ENCODE results near the gene GMIP. TPM values are rescaled to one million over a fixed set of nuclear protein-coding genes. Genes with fewer than 3 reads are reported as not detected.

GMIP gene
- total RNA-seq, 1 experiment from 2014 or later = 6.3 TPM

DNA sequence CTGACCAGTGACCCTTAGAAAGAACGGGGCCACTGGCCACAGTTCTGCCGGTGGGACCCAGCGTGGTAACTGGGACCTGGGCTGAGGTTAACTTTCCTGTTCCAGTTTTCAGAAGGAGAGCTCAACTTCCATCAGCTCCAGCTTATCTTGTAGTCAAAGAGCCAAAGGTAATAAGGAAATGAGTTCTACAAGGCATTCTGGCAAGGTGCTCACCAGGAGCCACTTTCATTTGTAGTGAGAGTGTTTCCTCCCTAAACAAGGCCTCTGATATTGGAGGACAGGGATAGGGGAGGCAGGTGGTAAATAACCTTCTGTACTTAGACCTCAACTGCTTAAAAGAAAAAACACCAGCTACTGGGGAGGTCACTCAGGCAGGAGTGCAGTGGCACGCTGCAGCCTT lies 63.0 kb downstream of the GMIP start:
- no TSS peak for BruUV-seq (replicated peaks)
- Histone ChIP-seq H3K36me3 (ENCODE audit: low read depth, low read length) (no peaks in the 10 kb centered on the region), H3K4me3 (ENCODE audit: low read length) (no peak overlapping the region), H3K27me3 (ENCODE audit: low read length) (no peaks in the 10 kb centered on the region), H4K20me1 (ENCODE audit: low read length) (no peaks in the 10 kb centered on the region), H3K27ac (ENCODE audit: low read length) (no peak overlapping the region), H2AFZ (ENCODE audit: low read length) (no peak overlapping the region), H3K79me2 (ENCODE audit: low read length) (no peaks in the 10 kb centered on the region), H3K4me2 (ENCODE audit: low read length) (no peak overlapping the region), H3K9me3 (ENCODE audit: low read length) (no peaks in the 10 kb centered on the region), H3F3A (ENCODE audit: low read length, unreplicated experiment) (no peaks in the 10 kb centered on the region), H3K4me1 (ENCODE audit: insufficient read depth, low read length) (no peaks in the 10 kb centered on the region; the same call in 1 of the 2 replicates), H3K9ac (ENCODE audit: low read length) (no peak overlapping the region), H3K9me2 (replicated peaks; ENCODE audit: low read length) (no peaks in the 10 kb centered on the region)
- intact Hi-C loops (cut with micrococcal nuclease) = no loop called here
- DNase-seq = no peak
- TF ChIP-seq EZH2phosphoT487 (IDR thresholded peaks at IDR 0.05; ENCODE audit: borderline replicate concordance, low read length) (no peak), EZH2 (IDR thresholded peaks at IDR 0.05; ENCODE audit: low read length, unreplicated experiment) (no peak)
- TF ChIP-seq, protein P1, sequence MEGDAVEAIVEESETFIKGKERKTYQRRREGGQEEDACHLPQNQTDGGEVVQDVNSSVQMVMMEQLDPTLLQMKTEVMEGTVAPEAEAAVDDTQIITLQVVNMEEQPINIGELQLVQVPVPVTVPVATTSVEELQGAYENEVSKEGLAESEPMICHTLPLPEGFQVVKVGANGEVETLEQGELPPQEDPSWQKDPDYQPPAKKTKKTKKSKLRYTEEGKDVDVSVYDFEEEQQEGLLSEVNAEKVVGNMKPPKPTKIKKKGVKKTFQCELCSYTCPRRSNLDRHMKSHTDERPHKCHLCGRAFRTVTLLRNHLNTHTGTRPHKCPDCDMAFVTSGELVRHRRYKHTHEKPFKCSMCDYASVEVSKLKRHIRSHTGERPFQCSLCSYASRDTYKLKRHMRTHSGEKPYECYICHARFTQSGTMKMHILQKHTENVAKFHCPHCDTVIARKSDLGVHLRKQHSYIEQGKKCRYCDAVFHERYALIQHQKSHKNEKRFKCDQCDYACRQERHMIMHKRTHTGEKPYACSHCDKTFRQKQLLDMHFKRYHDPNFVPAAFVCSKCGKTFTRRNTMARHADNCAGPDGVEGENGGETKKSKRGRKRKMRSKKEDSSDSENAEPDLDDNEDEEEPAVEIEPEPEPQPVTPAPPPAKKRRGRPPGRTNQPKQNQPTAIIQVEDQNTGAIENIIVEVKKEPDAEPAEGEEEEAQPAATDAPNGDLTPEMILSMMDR (conservative IDR thresholded peaks at IDR 0.05; ENCODE audit: low read depth, low read length) = no peak
- no peak for ATAC-seq
- ChIA-PET POLR2A (ENCODE audit: unreplicated experiment) (no interaction called here), CTCF (no interaction called here)

DNA sequence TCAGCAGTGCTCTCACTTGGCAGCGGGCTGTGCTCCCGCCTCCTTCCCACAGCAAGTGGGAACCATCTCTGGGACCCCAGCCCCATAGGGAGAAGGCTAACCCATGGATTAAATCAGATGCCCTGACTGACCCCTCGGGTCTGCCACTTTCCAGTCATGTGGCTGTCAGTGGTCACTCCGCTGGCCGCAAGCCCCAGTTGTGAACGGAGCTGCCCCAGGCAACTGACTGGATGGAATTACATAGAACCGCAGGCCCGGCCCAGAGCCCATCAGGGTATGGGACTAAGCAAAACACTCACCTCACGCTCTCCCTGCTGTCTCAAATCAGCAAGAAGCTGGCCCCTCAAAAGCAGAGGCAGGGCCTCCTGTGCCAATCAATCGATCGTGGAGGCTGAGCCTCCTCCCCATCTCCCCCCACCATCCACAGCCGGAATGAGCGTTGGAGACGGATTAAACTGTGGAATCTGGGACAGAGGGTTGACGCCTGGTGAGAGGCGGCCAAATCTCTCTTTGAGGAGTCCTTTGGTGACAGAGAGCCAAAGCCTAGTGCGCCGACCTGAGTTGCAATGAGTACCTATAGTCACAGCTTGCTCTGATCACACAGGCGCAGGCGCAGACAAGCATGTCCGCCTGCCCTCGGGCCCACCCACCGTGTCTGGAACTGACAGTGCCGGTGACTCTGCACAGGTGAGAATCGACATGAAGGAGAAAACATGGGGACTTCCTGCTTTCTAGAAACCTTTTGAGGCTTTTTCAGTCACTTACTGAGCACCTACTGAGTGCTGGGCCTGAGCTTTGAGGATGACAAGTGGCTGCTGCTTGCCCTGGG lies 63.7 kb downstream of the GMIP start:
- Histone ChIP-seq H3K36me3 (ENCODE audit: low read depth, low read length) (no peaks in the 10 kb centered on the region), H3K9ac (ENCODE audit: low read length) (no peak overlapping the region), H3K79me2 (ENCODE audit: low read length) (no peaks in the 10 kb centered on the region), H3K9me2 (replicated peaks; ENCODE audit: low read length) (no peaks in the 10 kb centered on the region), H3K27me3 (ENCODE audit: low read length) (no peaks in the 10 kb centered on the region), H4K20me1 (ENCODE audit: low read length) (no peaks in the 10 kb centered on the region), H3K4me3 (ENCODE audit: low read length) (no peak overlapping the region), H2AFZ (ENCODE audit: low read length) (no peak overlapping the region), H3K27ac (ENCODE audit: low read length) (no peak overlapping the region), H3K9me3 (ENCODE audit: low read length) (no peaks in the 10 kb centered on the region), H3K4me1 (ENCODE audit: insufficient read depth, low read length) (no peaks in the 10 kb centered on the region; the same call in 1 of the 2 replicates), H3K4me2 (ENCODE audit: low read length) (no peak overlapping the region), H3F3A (ENCODE audit: low read length, unreplicated experiment) (no peaks in the 10 kb centered on the region)
- BruUV-seq (replicated peaks) = no TSS peak
- POLR2A ChIA-PET (ENCODE audit: unreplicated experiment) = no interaction called here
- TF ChIP-seq EZH2phosphoT487 (IDR thresholded peaks at IDR 0.05; ENCODE audit: borderline replicate concordance, low read length) (no peak), EZH2 (IDR thresholded peaks at IDR 0.05; ENCODE audit: low read length, unreplicated experiment) (no peak)
- TF ChIP-seq, protein P1 (conservative IDR thresholded peaks at IDR 0.05; ENCODE audit: low read depth, low read length) = no peak
- CTCF ChIA-PET = no interaction called here
- ATAC-seq = no peak
- DNase-seq = no peak
- intact Hi-C loops (cut with micrococcal nuclease) = no loop called here

Other genes starting within 250 kb of the GMIP start
- 104 and 143 TPM in 2 replicates for gene GATAD2A, start 238.0 kb downstream of the GMIP start, total RNA-seq (2014; rRNA removed)
- gene TSSK6, start 128.1 kb downstream of the GMIP start, total RNA-seq (2014; rRNA removed) = 4.5 and 4.9 TPM in 2 replicates
- gene NDUFA13, start 127.4 kb downstream of the GMIP start, total RNA-seq (2014; rRNA removed) = 380 and 481 TPM in 2 replicates
- 6.5 and 8.1 TPM in 2 replicates for gene YJEFN3, start 114.7 kb downstream of the GMIP start, total RNA-seq (2014; rRNA removed)
- gene CILP2, start 105.4 kb downstream of the GMIP start, total RNA-seq (2014; rRNA removed) = 2.0 and 2.5 TPM in 2 replicates
- 6.9 TPM in 2 replicates for gene PBX4, start 25.0 kb downstream of the GMIP start, total RNA-seq (2014; rRNA removed)
- gene LPAR2, start 15.4 kb downstream of the GMIP start, total RNA-seq (2014; rRNA removed) = 26.6 and 31.0 TPM in 2 replicates
- 48.5 and 58.2 TPM in 2 replicates for gene ATP13A1, start 20.0 kb upstream of the GMIP start, total RNA-seq (2014; rRNA removed)
- gene ZNF101, start 25.2 kb upstream of the GMIP start, total RNA-seq (2014; rRNA removed) = 11.0 and 11.3 TPM in 2 replicates
- gene ZNF14, start 89.5 kb upstream of the GMIP start, total RNA-seq (2014; rRNA removed) = 2.4 and 3.0 TPM in 2 replicates
- 2.4 TPM in 1 of 2 replicates, not detected in the other for gene ZNF506, start 178.1 kb upstream of the GMIP start, total RNA-seq (2014; rRNA removed)
- gene ZNF253, start 222.2 kb upstream of the GMIP start, total RNA-seq (2014; rRNA removed) = 0.75 and 1.1 TPM in 2 replicates

All from PC-3 (cell line).